KMS-11 (cell line): ENCODE data around the gene CDA.
A peak's percentile ranks its signal among the peaks of the same experiment; 100 is the strongest.

ENCODE experiments used
- H2AFZ ChIP-seq: fragments of 200-600 bp; sonication (generic); 2 replicates; pipeline ENCODE4 v1.6.1; 2016; ENCODE audit warnings: antibody characterized with exemption, mixed run types, low read depth
- H3K27ac ChIP-seq: fragments of 200-600 bp; sonication (generic); 2 replicates; pipeline ENCODE4 v1.6.1; 2016; ENCODE audit warnings: mild to moderate bottlenecking, mixed run types
- H3K27me3 ChIP-seq: fragments of 200-600 bp; sonication (generic); 2 replicates; pipeline ENCODE4 v1.6.1; 2017; ENCODE audit warnings: mild to moderate bottlenecking, low read depth, mixed run types, moderate library complexity; ENCODE audit not compliant: insufficient read depth
- H3K36me3 ChIP-seq: fragments of 200-600 bp; sonication (generic); 2 replicates; pipeline ENCODE4 v1.6.1; 2017; ENCODE audit warnings: mild to moderate bottlenecking, mixed run types; ENCODE audit not compliant: insufficient read depth
- H3K4me1 ChIP-seq: fragments of 200-600 bp; sonication (generic); 2 replicates; pipeline ENCODE4 v1.6.1; 2016; ENCODE audit warnings: mild to moderate bottlenecking, low read depth, mixed run types; ENCODE audit not compliant: poor library complexity, severe bottlenecking
- H3K4me2 ChIP-seq: fragments of 200-600 bp; sonication (generic); 2 replicates; pipeline ENCODE4 v1.7.0; 2016; ENCODE audit warnings: mild to moderate bottlenecking, mixed run types
- H3K4me3 ChIP-seq: fragments of 200-600 bp; sonication (generic); IDR thresholded peaks from 2 replicates; pipeline ENCODE4 v1.6.1; 2017; ENCODE audit warnings: low read depth, low read length, mixed read lengths; ENCODE audit not compliant: insufficient read depth
- H3K79me2 ChIP-seq: fragments of 200-600 bp; sonication (generic); 2 replicates; pipeline ENCODE4 v1.6.1; 2016; ENCODE audit warnings: low read depth, mixed run types; ENCODE audit not compliant: insufficient read depth
- H3K9ac ChIP-seq: fragments of 200-600 bp; sonication (generic); 2 replicates; pipeline ENCODE4 v1.6.1; 2016; ENCODE audit warnings: mild to moderate bottlenecking, mixed run types
- H4K20me1 ChIP-seq: fragments of 200-600 bp; sonication (generic); 2 replicates; pipeline ENCODE4 v1.6.1; 2016; ENCODE audit warnings: mild to moderate bottlenecking, mixed run types; ENCODE audit not compliant: insufficient read depth
- TF ChIP-seq, protein P1 (sequence below): fragments of 200-600 bp; sonication (generic); conservative IDR thresholded peaks from 2 replicates; pipeline ENCODE4 v1.6.1; 2017; ENCODE audit warnings: low read depth, mild to moderate bottlenecking, antibody characterized with exemption, low read length, moderate library complexity, mixed read lengths

The CDA gene

DNA sequence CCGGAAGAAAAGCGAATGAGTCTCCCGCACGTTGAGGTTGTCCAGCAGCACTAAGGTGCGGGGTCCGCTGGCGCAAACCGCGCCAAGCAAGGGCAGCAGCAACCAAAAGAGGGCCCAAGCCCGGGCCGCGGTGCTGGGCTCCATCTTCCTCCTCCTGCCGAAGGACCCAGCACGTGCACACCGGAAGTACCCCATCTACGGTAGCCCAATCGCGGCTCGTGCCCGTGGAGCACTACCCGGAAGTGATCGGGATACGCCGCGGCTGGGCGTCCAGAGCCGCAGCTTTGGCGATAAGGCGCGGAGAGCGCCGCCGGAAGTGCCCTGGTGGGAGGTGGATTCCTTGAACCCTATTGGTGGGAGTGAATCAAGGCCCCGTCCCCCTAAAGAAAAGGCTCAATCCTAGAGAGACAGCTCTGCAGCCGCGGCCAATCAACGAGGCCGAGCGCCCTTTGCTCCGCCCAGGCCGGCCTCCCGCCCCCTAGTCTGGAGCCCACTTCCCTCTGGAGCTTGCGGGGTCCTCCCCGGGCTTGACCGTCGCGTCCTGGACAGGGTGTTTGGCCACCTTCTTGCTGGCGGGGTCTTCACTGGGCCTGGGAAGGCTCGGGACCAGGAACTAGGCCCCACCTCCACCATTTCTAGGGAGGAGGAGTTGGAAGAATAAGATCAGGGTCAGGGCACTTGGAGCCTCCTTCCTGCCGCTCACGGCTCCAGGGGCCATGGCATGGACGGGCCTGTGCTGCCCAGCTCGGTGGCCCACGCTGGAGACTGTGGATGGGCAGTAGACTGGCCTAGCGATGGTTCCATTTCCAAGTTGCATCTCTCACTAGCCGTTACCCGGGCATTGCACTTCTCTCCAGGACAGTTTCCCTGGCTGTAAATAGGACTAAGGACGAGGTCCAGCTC lies 72.6 kb downstream of the CDA start, which contains the start of gene DDOST:
Gene DDOST, minus strand, starts transcription at position 163 of the 903 bp plus-strand sequence. Its CDS starts 19 bp downstream, at position 144.
- no peak within 1 kb of the TSS for H3K27ac ChIP-seq
- peaks cover 30% of the 10 kb centered on the region for H3K79me2 ChIP-seq
- TF ChIP-seq, protein P1, sequence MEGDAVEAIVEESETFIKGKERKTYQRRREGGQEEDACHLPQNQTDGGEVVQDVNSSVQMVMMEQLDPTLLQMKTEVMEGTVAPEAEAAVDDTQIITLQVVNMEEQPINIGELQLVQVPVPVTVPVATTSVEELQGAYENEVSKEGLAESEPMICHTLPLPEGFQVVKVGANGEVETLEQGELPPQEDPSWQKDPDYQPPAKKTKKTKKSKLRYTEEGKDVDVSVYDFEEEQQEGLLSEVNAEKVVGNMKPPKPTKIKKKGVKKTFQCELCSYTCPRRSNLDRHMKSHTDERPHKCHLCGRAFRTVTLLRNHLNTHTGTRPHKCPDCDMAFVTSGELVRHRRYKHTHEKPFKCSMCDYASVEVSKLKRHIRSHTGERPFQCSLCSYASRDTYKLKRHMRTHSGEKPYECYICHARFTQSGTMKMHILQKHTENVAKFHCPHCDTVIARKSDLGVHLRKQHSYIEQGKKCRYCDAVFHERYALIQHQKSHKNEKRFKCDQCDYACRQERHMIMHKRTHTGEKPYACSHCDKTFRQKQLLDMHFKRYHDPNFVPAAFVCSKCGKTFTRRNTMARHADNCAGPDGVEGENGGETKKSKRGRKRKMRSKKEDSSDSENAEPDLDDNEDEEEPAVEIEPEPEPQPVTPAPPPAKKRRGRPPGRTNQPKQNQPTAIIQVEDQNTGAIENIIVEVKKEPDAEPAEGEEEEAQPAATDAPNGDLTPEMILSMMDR: 0 out of 2 replicates have a peak, but pooled peaks have one; percentile 32
- H3K4me3 ChIP-seq: peak within 1 kb of the TSS; percentile 48
- no peaks in the 10 kb centered on the region for H3K27me3 ChIP-seq
- no peaks in the 10 kb centered on the region for H3K36me3 ChIP-seq
- peak within 1 kb of the TSS; percentile 66 for H3K9ac ChIP-seq
- peaks cover 19% of the 10 kb centered on the region for H3K4me1 ChIP-seq
- peak within 1 kb of the TSS; percentile 99 for H3K4me2 ChIP-seq
- H4K20me1 ChIP-seq: no peaks in the 10 kb centered on the region
- H2AFZ ChIP-seq: peak within 1 kb of the TSS; percentile 77

DNA sequence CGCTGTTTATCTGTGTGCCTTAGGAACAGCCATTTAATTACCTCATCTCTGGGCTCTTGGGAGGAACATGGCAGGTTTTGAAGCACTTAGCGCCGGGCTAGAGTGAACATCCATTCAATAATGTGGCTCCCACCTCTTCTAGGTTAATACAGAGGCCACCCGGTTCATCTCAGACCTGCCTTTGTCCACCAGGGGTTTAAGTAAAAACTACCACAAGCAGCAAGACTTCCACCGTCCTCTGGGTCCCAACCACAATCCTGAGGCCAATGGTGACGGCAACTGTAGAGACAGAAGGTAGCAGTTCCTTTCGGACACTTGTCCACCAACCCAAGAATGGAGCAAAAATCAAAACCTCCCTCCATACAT lies 73.2 kb downstream of the CDA start:
- Histone ChIP-seq H3K79me2 (peaks cover 30% of the 10 kb centered on the region), H3K4me1 (peaks cover 19% of the 10 kb centered on the region), H4K20me1 (no peaks in the 10 kb centered on the region), H2AFZ (peak overlapping the region; percentile 77), H3K9ac (no peak overlapping the region; the same call in 1 of the 2 replicates), H3K4me2 (peak overlapping the region; percentile 81), H3K27me3 (no peaks in the 10 kb centered on the region), H3K27ac (no peak overlapping the region), H3K4me3 (no peak overlapping the region), H3K36me3 (no peaks in the 10 kb centered on the region)
- TF ChIP-seq, protein P1: no peak

DNA sequence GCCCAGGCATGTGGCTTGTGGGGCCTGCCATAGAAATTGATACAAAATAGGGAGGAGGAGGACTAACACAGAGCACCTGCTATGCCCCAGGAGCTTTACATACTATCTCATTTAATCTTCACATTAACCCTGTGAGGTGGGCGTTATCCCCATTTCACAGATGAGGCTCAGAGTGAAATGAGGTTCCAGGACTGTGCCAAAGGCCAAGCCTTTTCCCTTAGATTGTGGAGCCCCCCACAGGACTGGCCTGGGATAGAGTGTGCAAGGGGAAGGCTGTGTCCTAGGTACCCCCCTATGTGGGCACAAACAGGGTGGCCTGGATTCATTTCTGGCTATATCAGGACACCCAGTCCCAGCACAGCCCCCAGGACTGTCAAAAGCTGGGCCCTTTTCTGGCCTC lies 74.5 kb downstream of the CDA start:
- Histone ChIP-seq H3K27ac (no peak overlapping the region), H3K4me3 (no peak overlapping the region), H3K36me3 (no peaks in the 10 kb centered on the region), H3K9ac (no peak overlapping the region), H3K4me2 (no peak overlapping the region), H3K27me3 (no peaks in the 10 kb centered on the region), H2AFZ (no peak overlapping the region), H3K4me1 (peaks cover 19% of the 10 kb centered on the region), H4K20me1 (no peaks in the 10 kb centered on the region), H3K79me2 (peaks cover 29% of the 10 kb centered on the region)
- TF ChIP-seq, protein P1: no peak

DNA sequence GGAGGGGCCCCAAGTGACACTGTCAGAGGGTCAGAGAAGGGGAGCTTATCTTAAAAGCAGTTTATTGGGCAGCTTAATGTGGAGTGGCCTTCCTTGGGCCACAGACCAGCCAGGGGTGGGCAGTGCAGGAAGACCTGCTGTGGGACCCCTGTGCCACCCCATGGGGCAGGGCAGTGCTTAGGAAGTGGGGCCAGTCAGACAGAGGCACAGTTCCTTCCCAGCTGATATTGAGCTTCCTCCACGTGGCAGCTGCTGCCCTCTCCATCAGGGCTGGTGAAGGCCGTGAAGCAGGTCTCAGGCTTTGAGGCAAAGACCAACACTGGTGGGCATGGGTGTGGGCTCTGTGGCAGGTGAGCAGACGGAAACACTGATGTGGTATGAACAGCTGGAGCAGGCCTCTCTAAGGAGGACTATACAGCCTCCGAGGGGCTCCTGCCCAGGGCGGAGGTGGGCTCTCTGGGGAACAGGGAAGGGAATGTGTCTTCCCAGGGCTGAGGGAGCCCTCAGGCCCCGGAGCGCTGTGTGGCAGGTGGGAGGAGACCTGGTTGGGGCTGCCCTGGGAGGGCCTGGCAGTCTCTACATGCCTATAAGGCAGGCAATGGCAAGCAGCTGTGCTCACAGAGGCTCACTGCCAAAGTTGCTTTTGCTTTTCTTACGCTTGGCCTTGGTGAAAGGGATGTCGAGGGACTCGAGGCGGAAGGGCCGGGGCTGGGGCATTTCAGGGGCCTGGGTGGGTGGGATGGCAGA lies 75.2 kb downstream of the CDA start:
- H3K4me1 ChIP-seq: peaks cover 17% of the 10 kb centered on the region
- no peak overlapping the region for H3K9ac ChIP-seq
- no peak overlapping the region for H3K4me3 ChIP-seq
- H3K27ac ChIP-seq: no peak overlapping the region
- no peak overlapping the region for H2AFZ ChIP-seq
- TF ChIP-seq, protein P1: no peak
- H3K79me2 ChIP-seq: peaks cover 21% of the 10 kb centered on the region
- no peaks in the 10 kb centered on the region for H3K27me3 ChIP-seq
- H4K20me1 ChIP-seq: no peaks in the 10 kb centered on the region
- no peak overlapping the region for H3K4me2 ChIP-seq
- no peaks in the 10 kb centered on the region for H3K36me3 ChIP-seq
